ENCODE measurements around the gene PRICKLE3.

DNA sequence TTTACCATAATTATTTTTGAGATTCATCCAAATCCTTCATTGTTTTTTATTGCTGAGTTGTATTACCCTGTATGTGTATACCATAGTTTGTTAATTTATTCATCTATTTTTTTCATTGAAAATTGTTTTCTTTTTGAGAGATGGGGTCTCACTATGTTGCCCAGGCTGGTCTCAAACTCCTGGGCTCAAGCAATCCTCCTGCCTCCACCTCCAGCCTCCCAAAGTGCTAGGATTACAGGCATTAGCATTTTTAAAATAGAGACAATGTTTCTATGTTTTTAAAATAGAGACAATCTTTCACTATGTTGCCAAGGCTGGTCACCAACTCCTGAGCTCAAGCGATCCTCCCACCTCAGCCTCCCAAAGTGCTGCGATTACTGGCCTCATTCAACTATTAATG is 25.3 kb downstream of the PRICKLE3 start:
- TF ChIP-seq POLR2A (IDR thresholded peaks at IDR 0.05) (no peak), CTCF (IDR thresholded peaks at IDR 0.05) (no peak)

Data from adrenal gland (tissue), 5 donors.